GM12873 (cell line): ENCODE measurements around the gene AGAP3.

Experiments used
- CTCF ChIP-seq: IDR thresholded peaks from 2 replicates; pipeline ENCODE4 v1.5.1; 2012; ENCODE audit warnings: low read depth, mild to moderate bottlenecking, moderate library complexity, low read length, control low read depth; ENCODE audit not compliant: insufficient read depth; ENCODE audit errors: missing control alignments

AGAP3 gene

GRCh38 chr7:151113344-151114150, 27.3 kb downstream of the AGAP3 start:
- TF ChIP-seq CTCF, result no peak

GRCh38 chr7:151114151-151115090, 28.1 kb downstream of the AGAP3 start:
- TF ChIP-seq CTCF, result no peak

- TF ChIP-seq CTCF, result no peak
Measured at GRCh38 chr7:151115121-151115835, 29.0 kb downstream of the AGAP3 start.

- no peak for TF ChIP-seq CTCF
Measured at GRCh38 chr7:151115836-151116418, 29.7 kb downstream of the AGAP3 start.

GRCh38 chr7:151116603-151117440, 30.5 kb downstream of the AGAP3 start:
- TF ChIP-seq CTCF, result no peak

GRCh38 chr7:151117565-151117964, 31.3 kb downstream of the AGAP3 start:
- TF ChIP-seq CTCF, result no peak
